Measurements from ENCODE around the gene ELANE. TPM values are rescaled to one million over a fixed set of nuclear protein-coding genes. Genes with fewer than 3 reads are reported as not detected.
A peak's percentile ranks its signal among the peaks of the same experiment; 100 is the strongest.

Gene ELANE

GRCh38 chr19:902446-903226, 50.5 kb downstream of the ELANE start:
- 94% methylated on average over 14 of the region's 14 CpGs for WGBS

GRCh38 chr19:903266-903797, 51.2 kb downstream of the ELANE start:
- no peak overlapping the region for H2BK5ac ChIP-seq (ENCODE audit: low read depth, low read length, poor library complexity, severe bottlenecking)
- H2BK12ac ChIP-seq (ENCODE audit: low read length in 2 of 2), result no peak overlapping the region
- peak overlapping the region; percentile 20 for H3K4me2 ChIP-seq (ENCODE audit: low read length, poor library complexity, severe bottlenecking)
- no peak overlapping the region for H3K9ac ChIP-seq (ENCODE audit: low read length)
- H2AFZ ChIP-seq (ENCODE audit: low read depth, low read length), result no peak overlapping the region
- no peak overlapping the region for H3K18ac ChIP-seq (ENCODE audit: low read depth in 1 of 2, low read length in 2 of 2)
- H3K23ac ChIP-seq (ENCODE audit: low read length in 2 of 2), result no peak overlapping the region
- H2AK5ac ChIP-seq (ENCODE audit: low read length, severe bottlenecking), result no peak overlapping the region
- 71% methylated on average over 32 of the region's 32 CpGs for WGBS
- no peak overlapping the region for H3K4ac ChIP-seq (ENCODE audit: low read depth in 1 of 2, low read length in 2 of 2)
- H3K27ac ChIP-seq (ENCODE audit: low read length, poor library complexity, severe bottlenecking), result no peak overlapping the region
- H4K8ac ChIP-seq (ENCODE audit: low read length), result no peak overlapping the region
- H3K79me1 ChIP-seq (replicated peaks; ENCODE audit: low read length, poor library complexity, severe bottlenecking), result peaks cover 34% of the 10 kb centered on the region
- H3K27me3 ChIP-seq (ENCODE audit: control insufficient read depth in 1 of 2, insufficient read depth in 1 of 2, low read length in 2 of 2), result no peaks in the 10 kb centered on the region
- peaks cover 13 to 54% of the 10 kb centered on the region in 2 experiments for H3K36me3 ChIP-seq (ENCODE audit: control insufficient read depth in 1 of 2, insufficient read depth in 2 of 2, low read depth in 1 of 2, low read length in 2 of 2)
- no peaks in the 10 kb centered on the region for H3K9me3 ChIP-seq (ENCODE audit: control insufficient read depth, low read length)
- no peak overlapping the region for H2BK15ac ChIP-seq (ENCODE audit: low read depth, poor library complexity, severe bottlenecking)
- peaks cover 29% of the 10 kb centered on the region for H3K4me1 ChIP-seq (ENCODE audit: control insufficient read depth, insufficient read depth, low read depth, low read length)
- no peak overlapping the region for H4K91ac ChIP-seq (ENCODE audit: low read length)
- DNase-seq, result no peak
- no peak overlapping the region for H2BK120ac ChIP-seq (ENCODE audit: low read depth, low read length)
- no peak overlapping the region for H3K14ac ChIP-seq (ENCODE audit: low read length in 2 of 2)
- H3K4me3 ChIP-seq (ENCODE audit: insufficient read depth in 1 of 2, low read depth in 1 of 2, low read length in 2 of 2), result no peak overlapping the region

More at GRCh38 chr19:902446-903226, 50.5 kb downstream of the ELANE start:
- DNase-seq, result no peak
- Histone ChIP-seq H3K9ac (ENCODE audit: low read length) (no peak overlapping the region), H2BK12ac (ENCODE audit: low read length in 2 of 2) (no peak overlapping the region), H3K4me2 (ENCODE audit: low read length, poor library complexity, severe bottlenecking) (no peak overlapping the region), H3K27ac (ENCODE audit: low read length, poor library complexity, severe bottlenecking) (no peak overlapping the region), H3K4ac (ENCODE audit: low read depth in 1 of 2, low read length in 2 of 2) (no peak overlapping the region), H3K18ac (ENCODE audit: low read depth in 1 of 2, low read length in 2 of 2) (no peak overlapping the region), H3K4me3 (ENCODE audit: insufficient read depth in 1 of 2, low read depth in 1 of 2, low read length in 2 of 2) (no peak overlapping the region), H2AK5ac (ENCODE audit: low read length, severe bottlenecking) (no peak overlapping the region), H2BK5ac (ENCODE audit: low read depth, low read length, poor library complexity, severe bottlenecking) (no peak overlapping the region), H3K14ac (ENCODE audit: low read length in 2 of 2) (no peak overlapping the region), H3K4me1 (ENCODE audit: control insufficient read depth, insufficient read depth, low read depth, low read length) (peaks cover 28% of the 10 kb centered on the region), H3K27me3 (ENCODE audit: control insufficient read depth in 1 of 2, insufficient read depth in 1 of 2, low read length in 2 of 2) (no peaks in the 10 kb centered on the region), H2AFZ (ENCODE audit: low read depth, low read length) (no peak overlapping the region), H2BK15ac (ENCODE audit: low read depth, poor library complexity, severe bottlenecking) (no peak overlapping the region), H4K8ac (ENCODE audit: low read length) (no peak overlapping the region), H3K79me1 (replicated peaks; ENCODE audit: low read length, poor library complexity, severe bottlenecking) (peaks cover 33% of the 10 kb centered on the region), H2BK120ac (ENCODE audit: low read depth, low read length) (no peak overlapping the region), H4K91ac (ENCODE audit: low read length) (no peak overlapping the region), H3K36me3 (ENCODE audit: control insufficient read depth in 1 of 2, insufficient read depth in 2 of 2, low read depth in 1 of 2, low read length in 2 of 2) (peaks cover 14 to 57% of the 10 kb centered on the region in 2 experiments), H3K9me3 (ENCODE audit: control insufficient read depth, low read length) (no peaks in the 10 kb centered on the region), H3K23ac (ENCODE audit: low read length in 2 of 2) (no peak overlapping the region)

- 98% methylated on average over 8 of the region's 8 CpGs for WGBS
- Histone ChIP-seq H2BK120ac (ENCODE audit: low read depth, low read length) (no peak overlapping the region), H3K4me3 (ENCODE audit: insufficient read depth in 1 of 2, low read depth in 1 of 2, low read length in 2 of 2) (no peak overlapping the region)
Measured at GRCh38 chr19:904545-904944, 52.4 kb downstream of the ELANE start.

More at GRCh38 chr19:904545-904944, 52.4 kb downstream of the ELANE start:
- Histone ChIP-seq H3K4me1 (ENCODE audit: control insufficient read depth, insufficient read depth, low read depth, low read length) (peaks cover 40% of the 10 kb centered on the region), H3K27ac (ENCODE audit: low read length, poor library complexity, severe bottlenecking) (no peak overlapping the region), H3K79me1 (replicated peaks; ENCODE audit: low read length, poor library complexity, severe bottlenecking) (peaks cover 28% of the 10 kb centered on the region), H2AK5ac (ENCODE audit: low read length, severe bottlenecking) (no peak overlapping the region), H2BK15ac (ENCODE audit: low read depth, poor library complexity, severe bottlenecking) (no peak overlapping the region), H3K9me3 (ENCODE audit: control insufficient read depth, low read length) (no peaks in the 10 kb centered on the region), H3K18ac (ENCODE audit: low read depth in 1 of 2, low read length in 2 of 2) (no peak overlapping the region), H2BK5ac (ENCODE audit: low read depth, low read length, poor library complexity, severe bottlenecking) (no peak overlapping the region), H3K23ac (ENCODE audit: low read length in 2 of 2) (no peak overlapping the region), H2BK12ac (ENCODE audit: low read length in 2 of 2) (no peak overlapping the region), H3K36me3 (ENCODE audit: control insufficient read depth in 1 of 2, insufficient read depth in 2 of 2, low read depth in 1 of 2, low read length in 2 of 2) (peaks cover 2 to 46% of the 10 kb centered on the region in 2 experiments), H4K91ac (ENCODE audit: low read length) (no peak overlapping the region), H4K8ac (ENCODE audit: low read length) (no peak overlapping the region), H3K4ac (ENCODE audit: low read depth in 1 of 2, low read length in 2 of 2) (no peak overlapping the region), H3K14ac (ENCODE audit: low read length in 2 of 2) (no peak overlapping the region), H3K9ac (ENCODE audit: low read length) (no peak overlapping the region), H3K27me3 (ENCODE audit: control insufficient read depth in 1 of 2, insufficient read depth in 1 of 2, low read length in 2 of 2) (no peaks in the 10 kb centered on the region), H2AFZ (ENCODE audit: low read depth, low read length) (no peak overlapping the region), H3K4me2 (ENCODE audit: low read length, poor library complexity, severe bottlenecking) (no peak overlapping the region)
- DNase-seq, result no peak

Small RNA genes within 50 kb of the gene (small RNA-seq; reads per million reads assigned to genes)
- not detected for gene MIR3187 (ENCODE audit: low read depth)
- not detected for gene RNU6-9 (ENCODE audit: low read depth)

Data from mesenchymal stem cell (in vitro differentiated cells and primary cell).